Measurements from ENCODE around the gene LOX.
A peak's percentile ranks its signal among the peaks of the same experiment; 100 is the strongest.

Gene LOX

DNA sequence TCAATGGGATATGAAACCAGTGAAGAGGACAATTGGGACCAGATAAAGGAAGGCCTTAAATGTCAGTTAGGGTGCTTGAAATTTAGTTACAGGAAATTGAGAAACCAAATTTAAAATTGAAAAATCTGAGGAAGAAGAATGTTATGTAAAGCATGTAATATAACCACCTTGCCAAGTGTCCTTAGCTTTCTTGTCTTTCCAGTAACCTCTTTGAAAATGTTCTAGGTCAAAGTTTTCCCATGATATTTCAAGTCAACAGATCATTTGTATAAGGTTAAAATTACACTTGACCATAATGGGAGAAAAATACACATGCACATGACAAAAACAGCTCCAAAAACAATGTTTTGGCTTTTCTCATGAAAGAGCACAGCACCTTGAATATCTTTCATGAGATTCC, 21.1 kb downstream of the LOX start:
- TF ChIP-seq, protein P1, sequence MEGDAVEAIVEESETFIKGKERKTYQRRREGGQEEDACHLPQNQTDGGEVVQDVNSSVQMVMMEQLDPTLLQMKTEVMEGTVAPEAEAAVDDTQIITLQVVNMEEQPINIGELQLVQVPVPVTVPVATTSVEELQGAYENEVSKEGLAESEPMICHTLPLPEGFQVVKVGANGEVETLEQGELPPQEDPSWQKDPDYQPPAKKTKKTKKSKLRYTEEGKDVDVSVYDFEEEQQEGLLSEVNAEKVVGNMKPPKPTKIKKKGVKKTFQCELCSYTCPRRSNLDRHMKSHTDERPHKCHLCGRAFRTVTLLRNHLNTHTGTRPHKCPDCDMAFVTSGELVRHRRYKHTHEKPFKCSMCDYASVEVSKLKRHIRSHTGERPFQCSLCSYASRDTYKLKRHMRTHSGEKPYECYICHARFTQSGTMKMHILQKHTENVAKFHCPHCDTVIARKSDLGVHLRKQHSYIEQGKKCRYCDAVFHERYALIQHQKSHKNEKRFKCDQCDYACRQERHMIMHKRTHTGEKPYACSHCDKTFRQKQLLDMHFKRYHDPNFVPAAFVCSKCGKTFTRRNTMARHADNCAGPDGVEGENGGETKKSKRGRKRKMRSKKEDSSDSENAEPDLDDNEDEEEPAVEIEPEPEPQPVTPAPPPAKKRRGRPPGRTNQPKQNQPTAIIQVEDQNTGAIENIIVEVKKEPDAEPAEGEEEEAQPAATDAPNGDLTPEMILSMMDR (IDR thresholded peaks at IDR 0.05; ENCODE audit: low read depth, low read length), result no peak
- H3K4me3 ChIP-seq (replicated peaks in 1 of 2; ENCODE audit: low read depth in 2 of 2, low read length in 2 of 2), result no peak overlapping the region
- DNase-seq (ENCODE audit: low read depth in 2 of 2), result peak in 1 of 2 donors; percentile 38

DNA sequence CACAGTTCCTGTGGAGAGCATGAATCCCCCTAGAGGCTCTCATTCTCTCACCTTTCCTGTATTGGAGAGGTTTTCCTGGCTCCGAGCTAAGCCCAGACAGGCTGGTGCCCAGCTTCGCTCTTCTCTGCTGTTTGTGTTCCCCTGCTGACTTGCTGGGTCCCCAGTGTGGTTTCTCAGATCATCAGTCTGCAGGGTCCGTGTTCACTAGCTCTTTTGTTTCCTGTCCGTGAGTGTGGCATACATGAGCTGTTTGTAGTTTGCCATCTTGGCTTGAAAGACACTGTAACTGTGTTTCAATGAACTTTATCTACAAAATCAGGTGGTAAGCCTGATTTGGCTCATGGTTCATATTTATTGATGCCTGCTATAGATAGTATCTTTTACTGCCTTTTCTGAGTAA, 23.8 kb downstream of the LOX start:
- no peak for DNase-seq (ENCODE audit: low read depth in 2 of 2)
- TF ChIP-seq, protein P1 (IDR thresholded peaks at IDR 0.05; ENCODE audit: low read depth, low read length), result no peak
- H3K4me3 ChIP-seq (replicated peaks in 1 of 2; ENCODE audit: low read depth in 2 of 2, low read length in 2 of 2), result no peak overlapping the region

DNA sequence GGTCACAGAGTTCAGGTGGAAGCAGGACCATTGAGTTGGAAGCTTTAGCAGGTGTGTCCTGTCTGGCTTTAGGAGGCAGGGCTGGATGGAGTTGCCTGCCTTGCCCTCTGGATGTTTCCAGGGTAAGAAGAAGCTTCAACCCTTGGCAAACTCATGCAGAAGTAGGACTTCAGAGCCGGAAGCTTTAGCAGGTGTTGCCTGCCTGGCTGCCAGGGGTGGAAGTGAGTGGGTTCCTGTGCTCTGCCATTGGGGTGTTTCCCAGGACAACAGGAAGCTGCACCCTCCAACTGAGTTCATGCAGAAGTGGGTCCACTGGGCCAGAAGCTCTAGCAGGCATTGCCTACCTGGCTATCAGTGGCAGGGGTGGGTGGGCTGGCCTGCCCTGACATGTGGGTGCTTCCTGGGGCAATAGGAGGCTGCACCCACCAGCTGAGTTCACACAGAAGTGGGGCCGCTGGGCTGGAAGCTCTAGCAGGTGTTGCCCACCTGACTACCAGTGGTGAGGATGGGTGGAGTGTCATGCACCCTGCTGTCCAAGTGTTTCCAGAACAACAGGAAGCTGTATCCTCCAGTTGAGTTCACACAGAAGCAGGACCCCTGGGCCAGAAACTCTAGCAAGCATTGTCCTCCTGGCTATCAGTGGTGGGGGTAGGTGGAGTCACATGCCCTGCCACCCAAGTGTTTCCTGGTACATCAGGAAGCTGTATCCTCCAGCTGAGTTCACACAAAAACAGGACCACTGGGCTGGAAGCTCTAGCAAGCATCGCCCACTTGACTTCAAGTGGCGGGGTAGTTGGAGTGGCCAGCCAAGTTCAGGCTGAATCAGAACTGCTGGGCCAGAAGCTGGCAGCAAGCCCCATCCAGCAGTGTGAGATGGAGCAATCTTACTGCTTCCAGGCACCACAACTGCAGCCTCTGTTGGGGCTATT, 24.6 kb downstream of the LOX start:
- TF ChIP-seq, protein P1 (IDR thresholded peaks at IDR 0.05; ENCODE audit: low read depth, low read length), result no peak
- peak in 1 of 2 donors; percentile 66 for DNase-seq (ENCODE audit: low read depth in 2 of 2)

DNA sequence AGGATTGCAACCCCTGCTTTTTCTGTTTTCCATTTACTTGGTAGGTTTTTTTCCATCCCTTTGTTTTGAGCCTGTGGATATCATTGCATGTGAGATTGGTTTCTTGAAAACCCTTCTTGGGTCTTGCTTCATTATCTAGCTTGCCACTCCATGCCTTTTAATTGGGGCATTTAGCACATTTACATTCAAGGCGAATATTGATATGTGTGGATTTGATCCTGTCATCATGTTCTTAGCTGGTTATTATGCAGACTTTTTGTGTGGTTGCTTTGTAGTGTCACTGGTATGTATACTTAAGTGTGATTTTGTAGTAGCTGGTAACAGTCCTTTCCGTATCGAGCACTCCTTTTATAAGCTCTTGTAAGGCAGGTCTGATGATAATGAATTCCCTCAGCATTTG, 26.5 kb downstream of the LOX start:
- DNase-seq (ENCODE audit: low read depth in 2 of 2), result no peak
- TF ChIP-seq, protein P1 (IDR thresholded peaks at IDR 0.05; ENCODE audit: low read depth, low read length), result no peak
- no peak overlapping the region for H3K4me3 ChIP-seq (replicated peaks in 1 of 2; ENCODE audit: low read depth in 2 of 2, low read length in 2 of 2)

More for the DNA sequence above, 24.6 kb downstream of the LOX start:
- H3K4me3 ChIP-seq (replicated peaks in 1 of 2; ENCODE audit: low read depth in 2 of 2, low read length in 2 of 2), result no peak overlapping the region

DNA sequence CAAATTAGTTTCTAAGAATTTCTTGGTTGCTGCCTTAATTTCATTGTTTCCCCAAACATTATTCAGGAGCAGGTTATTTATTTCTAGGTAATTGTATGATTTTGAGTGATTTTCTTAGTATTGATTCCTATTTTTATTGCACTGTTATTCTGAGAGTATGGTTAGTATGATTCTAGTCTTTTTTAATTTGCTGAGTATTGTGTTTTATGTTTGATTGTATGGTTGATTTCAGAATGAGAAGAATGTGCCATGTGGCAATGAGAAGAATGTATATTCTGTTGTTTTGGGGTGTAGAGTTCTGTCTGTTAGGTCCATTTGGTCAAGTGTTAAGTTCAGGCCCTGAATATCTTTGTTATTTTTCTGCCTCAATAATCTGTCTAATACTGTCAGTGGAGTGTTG, 27.1 kb downstream of the LOX start:
- TF ChIP-seq, protein P1 (IDR thresholded peaks at IDR 0.05; ENCODE audit: low read depth, low read length), result no peak
- DNase-seq (ENCODE audit: low read depth in 2 of 2), result no peak
- H3K4me3 ChIP-seq (replicated peaks in 1 of 2; ENCODE audit: low read depth in 2 of 2, low read length in 2 of 2), result no peak overlapping the region

DNA sequence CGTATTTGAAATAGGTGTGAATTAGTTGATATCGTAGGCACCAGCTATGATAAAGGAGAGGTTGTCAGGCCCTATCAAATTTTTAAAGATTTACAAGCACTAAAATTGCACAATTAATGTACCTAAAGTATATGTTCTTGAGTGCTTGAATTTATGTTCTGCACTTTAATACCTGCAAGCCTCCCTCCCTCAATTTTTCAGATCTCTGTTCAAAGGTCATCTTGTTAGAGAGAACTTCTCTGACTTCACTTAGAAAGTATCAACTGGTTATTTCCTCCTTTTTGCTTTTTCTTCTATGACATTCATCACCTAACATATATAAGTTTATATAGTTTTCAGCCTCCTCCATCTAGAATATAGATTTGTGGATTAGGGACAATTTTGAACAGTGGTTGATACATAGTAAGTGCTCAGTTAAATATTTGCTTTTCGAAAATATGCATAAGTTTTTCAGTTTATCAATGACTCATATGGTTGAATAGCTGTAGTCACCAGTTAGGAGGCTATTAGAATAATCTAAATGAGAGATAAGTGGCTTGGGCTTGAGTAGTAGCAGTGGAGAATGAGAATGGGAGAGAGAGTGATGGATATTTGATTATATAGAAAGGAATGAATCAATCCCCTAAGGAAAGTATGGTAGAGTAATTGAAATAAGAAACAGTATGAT, 37.3 kb downstream of the LOX start:
- TF ChIP-seq, protein P1 (IDR thresholded peaks at IDR 0.05; ENCODE audit: low read depth, low read length), result no peak
- no peak overlapping the region for H3K4me3 ChIP-seq (replicated peaks in 1 of 2; ENCODE audit: low read depth in 2 of 2, low read length in 2 of 2)
- DNase-seq (ENCODE audit: low read depth in 2 of 2), result no peak

Measured in cardiac fibroblast (primary cell).